Loucy (cell line): ENCODE data around the gene TIGIT.

Experiments
- CTCF ChIP-seq: fragments of 200-600 bp; sonication (generic); conservative IDR thresholded peaks from 2 replicates; pipeline ENCODE4 v1.5.1; 2014; ENCODE audit warnings: mild to moderate bottlenecking, antibody characterized with exemption, low read length
- EZH2phosphoT487 ChIP-seq: fragments of 200-600 bp; IDR thresholded peaks from 2 replicates; pipeline ENCODE4 v1.6.1; 2018; ENCODE audit warnings: antibody characterized with exemption, mild to moderate bottlenecking, moderate library complexity, borderline replicate concordance

DNA sequence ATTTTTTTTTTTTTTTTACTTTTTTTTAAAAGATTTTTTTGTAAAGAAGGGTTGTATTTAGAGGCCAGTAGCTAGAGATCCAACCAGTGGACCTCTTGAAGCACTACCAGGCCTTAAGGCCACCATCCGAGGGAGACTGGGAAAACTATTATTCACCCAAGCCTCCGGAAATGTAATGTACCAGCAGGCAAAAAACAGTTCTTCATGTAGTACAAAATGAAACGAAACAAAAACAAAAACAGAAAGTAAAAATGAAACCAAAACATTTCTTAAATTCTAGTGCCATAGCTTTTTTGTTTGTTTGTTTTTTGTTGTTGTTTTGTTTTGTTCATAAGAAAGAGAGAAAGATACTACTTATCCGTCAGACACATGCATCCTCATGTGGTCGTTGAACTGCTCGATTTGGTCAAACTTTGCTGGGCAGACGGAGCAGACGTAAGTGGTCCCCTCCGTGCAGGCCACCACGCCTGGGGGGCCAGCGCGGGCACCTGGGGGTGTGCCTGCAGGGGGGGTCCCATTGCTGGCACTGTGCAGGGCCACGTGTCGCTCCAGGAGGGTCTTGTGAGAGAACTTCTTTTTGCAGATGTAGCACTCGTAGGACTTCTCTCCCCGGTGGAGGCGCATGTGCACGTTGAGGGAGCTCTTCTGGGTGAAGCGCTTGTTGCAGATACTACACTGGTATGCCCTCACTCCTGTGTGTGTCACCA lies 45.0 kb downstream of the TIGIT start:
- TF ChIP-seq CTCF, result no peak
- TF ChIP-seq EZH2phosphoT487, result no peak
